Testis (tissue), 2 donors: ENCODE results near the gene SLC23A2.

Source experiments
- CTCF ChIP-seq, 3 experiments: fragments of 450-650 bp in 2 of 3; fragments of 200-600 bp in 1 of 3; sonication (generic) in 1 of 3; IDR thresholded peaks; one replicate each; pipeline ENCODE4 v1.5.1; 2016 to 2019; ENCODE audit warnings: antibody characterized with exemption in 3 of 3, mild to moderate bottlenecking in 2 of 3, moderate library complexity in 1 of 3
- POLR2A ChIP-seq: fragments of 450-650 bp; IDR thresholded peaks from one replicate; pipeline ENCODE4 v1.6.1; 2017; ENCODE audit warnings: antibody characterized with exemption, mild to moderate bottlenecking, moderate library complexity

GRCh38 chr20:4972506-4973251 lies 28.6 kb downstream of the SLC23A2 start:
- TF ChIP-seq CTCF (IDR thresholded peaks at IDR 0.05) = no peak
- TF ChIP-seq POLR2A = no peak
